Measurements from ENCODE around the gene CAPZA1. TPM values are rescaled to one million over a fixed set of nuclear protein-coding genes. Genes with fewer than 3 reads are reported as not detected.

Gene CAPZA1
- polyA plus RNA-seq, 1 donor from 2014 or later = 82.2 TPM

- Histone ChIP-seq H3K27ac (ENCODE audit: low read length) (no peak overlapping the region), H3K27me3 (ENCODE audit: insufficient read depth, low read depth, low read length) (peaks cover 30% of the 10 kb centered on the region), H3K36me3 (ENCODE audit: insufficient read depth, low read length) (no peaks in the 10 kb centered on the region), H3F3A (ENCODE audit: insufficient read depth, low read length, poor library complexity, severe bottlenecking) (no peaks in the 10 kb centered on the region), H4K20me1 (ENCODE audit: insufficient read depth) (no peaks in the 10 kb centered on the region), H3K9me3 (ENCODE audit: low read length) (no peaks in the 10 kb centered on the region), H3K4me2 (ENCODE audit: low read length) (no peak overlapping the region), H3K9me2 (ENCODE audit: insufficient read depth, low read length) (no peaks in the 10 kb centered on the region), H3K9ac (ENCODE audit: low read length) (no peak overlapping the region), H3K4me3 (ENCODE audit: low read length) (no peak overlapping the region), H3K79me2 (replicated peaks; ENCODE audit: insufficient read depth, low read length) (no peaks in the 10 kb centered on the region), H2AFZ (ENCODE audit: low read depth, low read length) (no peak overlapping the region)
- TF ChIP-seq EP300 (conservative IDR thresholded peaks at IDR 0.05; ENCODE audit: poor library complexity, severe bottlenecking) (no peak), EZH2 (IDR thresholded peaks at IDR 0.05; ENCODE audit: borderline replicate concordance, insufficient read depth, low read length, poor library complexity, severe bottlenecking) (no peak), POLR2AphosphoS5 (IDR thresholded peaks at IDR 0.05) (no peak), SMC3 (conservative IDR thresholded peaks at IDR 0.05; ENCODE audit: poor library complexity) (no peak), MXI1 (conservative IDR thresholded peaks at IDR 0.05; ENCODE audit: poor library complexity, severe bottlenecking) (no peak), REST (IDR thresholded peaks at IDR 0.05; ENCODE audit: borderline replicate concordance) (no peak), CTCF (IDR thresholded peaks at IDR 0.05; ENCODE audit: poor library complexity, severe bottlenecking) (no peak), TAF1 (IDR thresholded peaks at IDR 0.05; ENCODE audit: low read depth) (no peak), RAD21 (conservative IDR thresholded peaks at IDR 0.05) (no peak)
Observed at GRCh38 chr1:112712191-112712590, 92.6 kb downstream of the CAPZA1 start.

GRCh38 chr1:112712701-112713128 is 93.1 kb downstream of the CAPZA1 start:
- no peak overlapping the region for H2AFZ ChIP-seq (ENCODE audit: low read depth, low read length)
- peaks cover 26% of the 10 kb centered on the region for H3K27me3 ChIP-seq (ENCODE audit: insufficient read depth, low read depth, low read length)
- no peak overlapping the region for H3K9ac ChIP-seq (ENCODE audit: low read length)
- no peaks in the 10 kb centered on the region for H3F3A ChIP-seq (ENCODE audit: insufficient read depth, low read length, poor library complexity, severe bottlenecking)
- H3K4me3 ChIP-seq (ENCODE audit: low read length) = no peak overlapping the region
- H3K4me2 ChIP-seq (ENCODE audit: low read length) = no peak overlapping the region
- TF ChIP-seq MXI1 (conservative IDR thresholded peaks at IDR 0.05; ENCODE audit: poor library complexity, severe bottlenecking) (no peak), REST (IDR thresholded peaks at IDR 0.05; ENCODE audit: borderline replicate concordance) (no peak)
- H3K79me2 ChIP-seq (replicated peaks; ENCODE audit: insufficient read depth, low read length) = no peaks in the 10 kb centered on the region
- H3K27ac ChIP-seq (ENCODE audit: low read length) = no peak overlapping the region
- H3K36me3 ChIP-seq (ENCODE audit: insufficient read depth, low read length) = no peaks in the 10 kb centered on the region
- no peaks in the 10 kb centered on the region for H4K20me1 ChIP-seq (ENCODE audit: insufficient read depth)
- H3K9me2 ChIP-seq (ENCODE audit: insufficient read depth, low read length) = no peaks in the 10 kb centered on the region
- no peaks in the 10 kb centered on the region for H3K9me3 ChIP-seq (ENCODE audit: low read length)

Measured in neural cell (in vitro differentiated cells).